ENCODE data around the gene ZNF497.
A peak's percentile ranks its signal among the peaks of the same experiment; 100 is the strongest.

The ZNF497 gene

GRCh38 chr19:58305932-58306323, 56.6 kb downstream of the ZNF497 start:
- no peak for DNase-seq

DNA sequence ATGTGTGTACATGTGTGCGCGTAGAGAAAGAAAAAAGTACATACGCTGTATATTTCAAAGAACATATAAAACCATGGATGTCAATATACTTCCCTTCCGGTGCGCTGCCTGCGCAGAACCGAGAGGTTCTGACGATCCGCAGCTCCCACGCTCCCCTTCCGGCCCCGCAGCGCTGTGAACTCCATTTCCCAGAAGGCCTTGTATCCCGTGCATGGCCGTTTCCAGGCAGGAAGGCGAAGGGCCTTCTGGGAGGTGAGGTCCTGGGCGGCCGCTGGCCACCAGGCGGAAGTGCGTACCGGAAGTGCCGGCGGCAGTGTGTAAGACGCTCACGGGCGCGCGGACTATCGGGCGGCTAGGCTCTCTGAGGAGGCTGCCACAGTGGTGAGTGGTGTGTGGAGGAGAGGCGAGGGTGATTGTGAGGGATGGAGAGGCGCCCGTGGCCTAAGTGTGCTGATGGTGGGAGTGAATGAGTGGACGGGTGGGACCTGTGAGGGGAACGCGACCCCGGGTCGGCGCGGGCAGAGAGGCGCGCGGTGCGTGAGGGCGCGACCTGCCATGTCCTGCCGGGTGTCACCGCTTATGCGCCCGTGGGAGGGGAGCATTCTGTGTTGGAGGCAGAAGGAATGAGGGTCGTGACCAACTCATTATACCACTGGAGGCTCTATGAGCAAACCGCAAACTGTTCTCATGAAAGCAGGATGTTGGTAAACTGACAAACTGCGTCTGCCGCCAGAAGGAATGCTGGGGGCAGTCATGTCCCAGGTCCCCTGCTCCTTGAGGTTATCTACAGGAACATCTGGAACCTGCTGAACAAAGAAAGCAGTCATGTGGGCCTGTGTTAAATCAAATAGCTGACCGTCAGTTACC, 57.3 kb downstream of the ZNF497 start, which contains the start of gene ERVK3-1:
Gene ERVK3-1, plus strand, starts transcription at position 313 of the 867 bp plus-strand sequence. CDS start 6,792 bp downstream, outside the sequence.
- peak; percentile 87 for DNase-seq

GRCh38 chr19:58304748-58305064, 57.8 kb downstream of the ZNF497 start:
- no peak for DNase-seq

Measured in T-helper 9 cell (primary cell).